Measurements from ENCODE around the gene HIRIP3.

- TF ChIP-seq EZH2 (IDR thresholded peaks at IDR 0.05; ENCODE audit: low read length, unreplicated experiment) (no peak), CTCF (conservative IDR thresholded peaks at IDR 0.05; ENCODE audit: low read depth, low read length) (no peak)
These were observed 34.7 kb upstream of the HIRIP3 start for GRCh38 chr16:30030011-30030685.
